ENCODE measurements around the gene BOC.

GRCh38 chr3:113292933-113293332 is 81.6 kb downstream of the BOC start:
- TF ChIP-seq REST (IDR thresholded peaks at IDR 0.05; ENCODE audit: insufficient replicate concordance, low read depth) (no peak), CTCF (IDR thresholded peaks at IDR 0.05; ENCODE audit: insufficient read depth, low read length) (no peak), POLR2AphosphoS5 (IDR thresholded peaks at IDR 0.05; ENCODE audit: low read depth) (no peak)

Measured in HL-60 (cell line).